PC-3 (cell line): ENCODE results near the gene ADARB2. TPM values are rescaled to one million over a fixed set of nuclear protein-coding genes. Genes with fewer than 3 reads are reported as not detected.

Source experiments
- ATAC-seq: fragments of 200-7000 bp; cut with Tn5 transposase; 2 replicates; pipeline ENCODE4 v1.9.1; 2020; ENCODE audit warnings: mild to moderate bottlenecking, moderate library complexity
- BruUV-seq: library from RNA; stranded (reverse); fragments of 400-500 nt; replicated peaks from 2 replicates; lab custom pipeline; 2021; lab: Mats Ljungman, UMichigan
- CTCF ChIA-PET: fragments of 300-600 bp; sonication (Branson Sonifier 250); formaldehyde crosslinking; loops from one replicate; lab custom pipeline; 2022; ENCODE audit warnings: antibody characterized with exemption; lab: Charles Lee
- POLR2A ChIA-PET: fragments of 300-600 bp; sonication (Branson Sonifier 250); formaldehyde crosslinking; loops from one replicate; lab custom pipeline; 2022; ENCODE audit warnings: antibody characterized with exemption; ENCODE audit not compliant: unreplicated experiment; lab: Charles Lee
- DNase-seq: peaks from one replicate; pipeline ENCODE4 v3.0.0-alpha.2; 2015
- H2AFZ ChIP-seq: fragments of 300-600 bp; sonication (generic); 2 replicates; pipeline ENCODE4 v1.6.0; 2016; ENCODE audit warnings: antibody characterized with exemption, low read length
- H3F3A ChIP-seq: fragments of 300-600 bp; sonication (generic); one replicate; pipeline ENCODE4 v1.6.0; 2017; ENCODE audit warnings: antibody characterized with exemption, low read length, control low read depth, mild to moderate bottlenecking; ENCODE audit not compliant: unreplicated experiment
- H3K27ac ChIP-seq: fragments of 300-600 bp; sonication (generic); 2 replicates; pipeline ENCODE4 v1.5.1; 2016; ENCODE audit warnings: mild to moderate bottlenecking, low read length
- H3K27me3 ChIP-seq: fragments of 300-600 bp; sonication (generic); 2 replicates; pipeline ENCODE4 v1.6.1; 2016; ENCODE audit warnings: low read length, mixed read lengths
- H3K36me3 ChIP-seq: fragments of 300-600 bp; sonication (generic); 2 replicates; pipeline ENCODE4 v1.6.1; 2016; ENCODE audit warnings: low read depth, mixed run types, low read length, mixed read lengths
- H3K4me1 ChIP-seq: fragments of 300-600 bp; sonication (generic); 2 replicates; pipeline ENCODE4 v1.5.1; 2016; ENCODE audit warnings: low read length; ENCODE audit not compliant: insufficient read depth
- H3K4me2 ChIP-seq: fragments of 300-600 bp; sonication (generic); 2 replicates; pipeline ENCODE4 v1.6.0; 2016; ENCODE audit warnings: low read length
- H3K4me3 ChIP-seq: fragments of 300-600 bp; sonication (generic); 2 replicates; pipeline ENCODE4 v1.5.1; 2016; ENCODE audit warnings: mild to moderate bottlenecking, low read length, mixed read lengths
- H3K79me2 ChIP-seq: fragments of 300-600 bp; sonication (generic); 2 replicates; pipeline ENCODE4 v1.6.1; 2017; ENCODE audit warnings: low read length, mixed read lengths
- H3K9ac ChIP-seq: fragments of 300-600 bp; sonication (generic); 2 replicates; pipeline ENCODE4 v1.6.0; 2016; ENCODE audit warnings: mild to moderate bottlenecking, low read length
- H3K9me2 ChIP-seq: fragments of 300-600 bp; sonication (generic); replicated peaks from 2 replicates; pipeline ENCODE4 v1.6.1; 2016; ENCODE audit warnings: mixed run types, low read length, mixed read lengths
- H3K9me3 ChIP-seq: fragments of 300-600 bp; sonication (generic); 2 replicates; pipeline ENCODE4 v1.6.1; 2016; ENCODE audit warnings: low read length, mixed read lengths
- H4K20me1 ChIP-seq: fragments of 300-600 bp; sonication (generic); 2 replicates; pipeline ENCODE4 v1.6.1; 2016; ENCODE audit warnings: low read length, mixed read lengths
- EZH2 ChIP-seq: fragments of 300-600 bp; sonication (generic); IDR thresholded peaks from one replicate; pipeline ENCODE4 v1.6.1; 2017; ENCODE audit warnings: antibody characterized with exemption, mild to moderate bottlenecking, low read length; ENCODE audit not compliant: unreplicated experiment
- EZH2phosphoT487 ChIP-seq: fragments of 300-600 bp; sonication (generic); IDR thresholded peaks from 2 replicates; pipeline ENCODE4 v1.6.1; 2018; ENCODE audit warnings: mild to moderate bottlenecking, antibody characterized with exemption, low read length, borderline replicate concordance
- intact Hi-C: fragments of 100-400 bp; cut with micrococcal nuclease; formaldehyde crosslinking; loops from 2 replicates; pipeline ENCODE4 v1.9.0; 2023
- total RNA-seq: library from RNA; depleted of rRNA; stranded (reverse); fragments of >200 nt; gene quantifications from 2 replicates; pipeline ENCODE4 v1.2.3, GENCODE V29; 2014
- TF ChIP-seq, protein P1 (sequence below): fragments of 300-600 bp; sonication (generic); conservative IDR thresholded peaks from 2 replicates; pipeline ENCODE4 v1.5.1; 2017; ENCODE audit warnings: antibody characterized with exemption, low read depth, mild to moderate bottlenecking, low read length

ADARB2 gene
- total RNA-seq, 1 experiment from 2014 or later: not detected

DNA sequence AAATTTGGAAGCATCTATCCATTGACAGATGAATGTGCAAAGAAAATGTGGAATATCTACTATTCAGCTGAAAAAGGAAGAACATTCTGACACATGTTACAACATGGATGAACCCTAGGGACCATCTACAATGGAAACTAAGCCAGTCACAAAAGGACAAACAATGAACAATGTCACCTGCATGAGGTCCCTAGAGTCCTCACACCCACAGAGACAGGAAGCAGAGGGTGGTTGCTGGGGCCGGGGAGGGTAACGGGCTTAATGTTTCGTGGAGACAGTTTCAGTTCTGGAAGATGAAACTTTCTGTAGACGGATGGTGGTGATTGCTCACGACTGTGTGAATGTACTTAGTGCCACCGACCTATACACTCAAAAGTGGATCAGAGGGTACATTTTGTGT, 282.9 kb downstream of the ADARB2 start:
- no peak overlapping the region for H3K27ac ChIP-seq
- H3K4me2 ChIP-seq: no peak overlapping the region
- H3F3A ChIP-seq: no peaks in the 10 kb centered on the region
- ChIA-PET POLR2A (no interaction called here), CTCF (no interaction called here)
- H3K9ac ChIP-seq: no peak overlapping the region
- no peaks in the 10 kb centered on the region for H4K20me1 ChIP-seq
- no peaks in the 10 kb centered on the region for H3K4me1 ChIP-seq
- no peaks in the 10 kb centered on the region for H3K27me3 ChIP-seq
- H3K9me3 ChIP-seq: no peaks in the 10 kb centered on the region
- no TSS peak for BruUV-seq
- no peaks in the 10 kb centered on the region for H3K36me3 ChIP-seq
- no peak overlapping the region for H3K4me3 ChIP-seq
- H2AFZ ChIP-seq: no peak overlapping the region
- no peak for ATAC-seq
- TF ChIP-seq EZH2 (no peak), EZH2phosphoT487 (no peak)
- TF ChIP-seq, protein P1, sequence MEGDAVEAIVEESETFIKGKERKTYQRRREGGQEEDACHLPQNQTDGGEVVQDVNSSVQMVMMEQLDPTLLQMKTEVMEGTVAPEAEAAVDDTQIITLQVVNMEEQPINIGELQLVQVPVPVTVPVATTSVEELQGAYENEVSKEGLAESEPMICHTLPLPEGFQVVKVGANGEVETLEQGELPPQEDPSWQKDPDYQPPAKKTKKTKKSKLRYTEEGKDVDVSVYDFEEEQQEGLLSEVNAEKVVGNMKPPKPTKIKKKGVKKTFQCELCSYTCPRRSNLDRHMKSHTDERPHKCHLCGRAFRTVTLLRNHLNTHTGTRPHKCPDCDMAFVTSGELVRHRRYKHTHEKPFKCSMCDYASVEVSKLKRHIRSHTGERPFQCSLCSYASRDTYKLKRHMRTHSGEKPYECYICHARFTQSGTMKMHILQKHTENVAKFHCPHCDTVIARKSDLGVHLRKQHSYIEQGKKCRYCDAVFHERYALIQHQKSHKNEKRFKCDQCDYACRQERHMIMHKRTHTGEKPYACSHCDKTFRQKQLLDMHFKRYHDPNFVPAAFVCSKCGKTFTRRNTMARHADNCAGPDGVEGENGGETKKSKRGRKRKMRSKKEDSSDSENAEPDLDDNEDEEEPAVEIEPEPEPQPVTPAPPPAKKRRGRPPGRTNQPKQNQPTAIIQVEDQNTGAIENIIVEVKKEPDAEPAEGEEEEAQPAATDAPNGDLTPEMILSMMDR: no peak
- intact Hi-C loops: no loop called here
- no peaks in the 10 kb centered on the region for H3K79me2 ChIP-seq
- no peaks in the 10 kb centered on the region for H3K9me2 ChIP-seq
- DNase-seq: no peak

DNA sequence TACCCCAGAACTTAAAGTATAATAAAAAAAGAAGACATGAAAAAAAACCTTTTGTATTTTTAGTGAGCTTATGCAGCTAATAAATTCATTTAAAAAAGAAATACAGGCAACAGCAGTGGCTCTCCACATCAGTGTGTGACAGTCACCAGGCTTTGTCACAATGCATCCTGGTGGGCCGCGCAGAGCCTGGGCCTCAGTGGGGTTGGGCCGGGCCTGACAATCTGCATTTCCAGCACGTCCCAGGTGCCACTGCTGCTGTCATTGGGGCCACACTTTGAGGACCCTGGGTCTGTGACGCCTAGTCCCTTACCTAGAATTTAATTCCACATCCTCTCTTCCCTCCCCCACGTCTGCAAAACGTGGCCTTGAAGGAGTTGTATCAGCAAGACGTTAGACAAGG, 284.5 kb downstream of the ADARB2 start:
- ChIA-PET POLR2A (no interaction called here), CTCF (no interaction called here)
- Histone ChIP-seq H3K4me3 (no peak overlapping the region), H4K20me1 (no peaks in the 10 kb centered on the region), H3K9ac (no peak overlapping the region), H3K79me2 (no peaks in the 10 kb centered on the region), H3K4me2 (no peak overlapping the region), H2AFZ (no peak overlapping the region), H3K27me3 (no peaks in the 10 kb centered on the region), H3F3A (no peaks in the 10 kb centered on the region), H3K9me2 (no peaks in the 10 kb centered on the region), H3K9me3 (no peaks in the 10 kb centered on the region), H3K36me3 (no peaks in the 10 kb centered on the region), H3K27ac (no peak overlapping the region), H3K4me1 (no peaks in the 10 kb centered on the region)
- no TSS peak for BruUV-seq
- ATAC-seq: no peak
- intact Hi-C loops: no loop called here
- DNase-seq: no peak
- TF ChIP-seq, protein P1: no peak
- TF ChIP-seq EZH2phosphoT487 (no peak), EZH2 (no peak)

DNA sequence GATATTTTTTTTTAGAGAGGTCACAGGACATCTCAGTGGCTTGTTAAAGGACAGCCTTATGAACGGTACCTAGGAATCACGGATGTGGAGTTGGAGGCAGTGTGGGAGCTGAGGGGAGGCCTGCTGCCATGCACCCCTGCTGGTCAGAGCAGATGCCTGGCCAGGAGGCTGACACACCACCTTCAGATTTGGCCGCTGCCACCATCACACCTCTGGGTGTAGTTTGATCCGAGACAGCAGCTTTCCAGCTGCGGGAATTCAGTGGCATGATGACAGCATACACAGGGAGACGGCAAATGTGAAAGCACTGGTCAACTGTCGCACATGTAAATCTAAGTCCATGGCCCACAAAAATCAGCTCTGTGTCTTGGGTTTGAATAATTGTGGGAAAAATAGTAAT, 285.4 kb downstream of the ADARB2 start:
- no TSS peak for BruUV-seq
- CTCF ChIA-PET: no interaction called here

More for the DNA sequence above, 285.4 kb downstream of the ADARB2 start:
- Histone ChIP-seq H3K4me3 (no peak overlapping the region), H3K9me3 (no peaks in the 10 kb centered on the region), H2AFZ (no peak overlapping the region), H3K9ac (no peak overlapping the region), H4K20me1 (no peaks in the 10 kb centered on the region), H3F3A (no peaks in the 10 kb centered on the region), H3K36me3 (no peaks in the 10 kb centered on the region), H3K9me2 (no peaks in the 10 kb centered on the region), H3K27ac (no peak overlapping the region), H3K4me2 (no peak overlapping the region), H3K27me3 (no peaks in the 10 kb centered on the region), H3K79me2 (no peaks in the 10 kb centered on the region), H3K4me1 (no peaks in the 10 kb centered on the region)
- no peak for TF ChIP-seq EZH2
- TF ChIP-seq EZH2phosphoT487: no peak
- TF ChIP-seq, protein P1: no peak
- POLR2A ChIA-PET: no interaction called here
- intact Hi-C loops: no loop called here
- DNase-seq: no peak
- ATAC-seq: no peak
